Measurements from ENCODE around the gene ABCG1. TPM values are rescaled to one million over a fixed set of nuclear protein-coding genes. Genes with fewer than 3 reads are reported as not detected.
A peak's percentile ranks its signal among the peaks of the same experiment; 100 is the strongest.

The ABCG1 gene
- total RNA-seq, 6 experiments from 2014 or later: 3.3 to 9.8 (median 4.8) TPM

DNA sequence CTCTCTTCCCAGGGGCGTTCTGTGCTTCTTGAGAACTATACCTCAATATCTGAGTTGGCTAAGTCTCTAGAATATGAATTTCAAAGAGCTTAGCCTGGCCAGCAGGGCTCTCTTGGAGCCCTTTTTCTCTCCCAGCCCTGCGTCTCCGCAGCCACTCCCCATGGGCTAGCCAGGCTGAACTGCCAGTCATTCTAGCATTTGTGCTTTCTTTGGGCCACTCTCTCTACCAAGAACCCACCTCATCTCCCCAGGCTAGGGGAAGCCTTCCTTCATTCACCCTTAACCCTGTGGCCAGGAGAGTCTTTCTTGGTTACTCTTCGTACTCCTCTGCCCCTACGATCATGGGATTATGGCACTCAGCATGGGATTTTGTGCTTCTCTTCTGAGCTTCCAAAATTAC is 18.2 kb downstream of the ABCG1 start:
- H3K27me3 ChIP-seq: no peaks in the 10 kb centered on the region
- no peaks in the 10 kb centered on the region for H3K9me3 ChIP-seq
- intact Hi-C loops (cut with DNase I): no loop called here
- ATAC-seq (no peak), DNase-seq (no peak)
- H3K27ac ChIP-seq: no peak overlapping the region
- no peaks in the 10 kb centered on the region for H3K36me3 ChIP-seq
- no peak for TF ChIP-seq CTCF (IDR thresholded peaks at IDR 0.05)
- TF ChIP-seq POLR2A (IDR thresholded peaks at IDR 0.05): no peak
- 95% methylated on average over 3 of the region's 5 CpGs for WGBS (ENCODE audit: insufficient coverage, low coverage, low lambda C conversion rate, missing lambda C conversion rate)
- H3K4me1 ChIP-seq: peaks cover 0 to 37% (median 13%) of the 10 kb centered on the region in 4 donors
- H3K4me3 ChIP-seq: no peak overlapping the region

GRCh38 chr21:42237577-42237976 is 18.6 kb downstream of the ABCG1 start:
- Histone ChIP-seq H3K36me3 (no peaks in the 10 kb centered on the region), H3K4me1 (peaks cover 0 to 35% (median 13%) of the 10 kb centered on the region in 4 donors), H3K9me3 (no peaks in the 10 kb centered on the region), H3K27me3 (no peaks in the 10 kb centered on the region), H3K4me3 (no peak overlapping the region), H3K27ac (no peak overlapping the region)
- intact Hi-C loops (cut with DNase I): no loop called here
- WGBS (ENCODE audit: insufficient coverage, low coverage, low lambda C conversion rate, missing lambda C conversion rate): 60% methylated on average over 3 of the region's 3 CpGs
- TF ChIP-seq POLR2A (IDR thresholded peaks at IDR 0.05) (no peak), CTCF (IDR thresholded peaks at IDR 0.05) (no peak)
- no peak for DNase-seq
- ATAC-seq: no peak

- Histone ChIP-seq H3K4me1 (peaks cover 0 to 28% (median 10%) of the 10 kb centered on the region in 4 donors), H3K27me3 (no peaks in the 10 kb centered on the region), H3K27ac (no peak overlapping the region), H3K36me3 (no peaks in the 10 kb centered on the region), H3K9me3 (no peaks in the 10 kb centered on the region), H3K4me3 (no peak overlapping the region)
- DNase-seq: no peak
- intact Hi-C loops (cut with DNase I): no loop called here
- 55% methylated on average over 12 of the region's 12 CpGs for WGBS (ENCODE audit: insufficient coverage, low coverage, low lambda C conversion rate, missing lambda C conversion rate)
- no peak for TF ChIP-seq POLR2A (IDR thresholded peaks at IDR 0.05)
- TF ChIP-seq CTCF (IDR thresholded peaks at IDR 0.05): no peak
- ATAC-seq: no peak
These were observed 19.4 kb downstream of the ABCG1 start for GRCh38 chr21:42238185-42238934.

GRCh38 chr21:42239556-42239955 is 20.6 kb downstream of the ABCG1 start:
- TF ChIP-seq CTCF (IDR thresholded peaks at IDR 0.05) (no peak), POLR2A (IDR thresholded peaks at IDR 0.05) (no peak)
- no peaks in the 10 kb centered on the region for H3K36me3 ChIP-seq
- no peaks in the 10 kb centered on the region for H3K27me3 ChIP-seq
- no peak overlapping the region for H3K27ac ChIP-seq
- peak in 1 of 3 donors; percentile 38 for DNase-seq
- H3K4me1 ChIP-seq: peaks cover 0 to 16% (median 2%) of the 10 kb centered on the region in 4 donors
- no peak overlapping the region for H3K4me3 ChIP-seq
- WGBS (ENCODE audit: insufficient coverage, low coverage, low lambda C conversion rate, missing lambda C conversion rate): 100% methylated on average over 1 of the region's 8 CpGs
- H3K9me3 ChIP-seq: no peaks in the 10 kb centered on the region
- no peak for ATAC-seq
- intact Hi-C loops (cut with DNase I): no loop called here
